GM10266 (cell line): ENCODE measurements around the gene PPP1R37.

Source experiments
- DNase-seq: peaks from one replicate; pipeline ENCODE4 v3.0.0; 2012; ENCODE audit errors: extremely low spot score
- CTCF ChIP-seq: IDR thresholded peaks from 2 replicates; pipeline ENCODE4 v1.5.1; 2012; ENCODE audit warnings: mild to moderate bottlenecking, low read depth; ENCODE audit not compliant: control insufficient read depth, insufficient read depth; ENCODE audit errors: missing control alignments

PPP1R37 gene

GRCh38 chr19:45135176-45135885 lies 42.4 kb downstream of the PPP1R37 start:
- DNase-seq: no peak
- TF ChIP-seq CTCF: no peak

- TF ChIP-seq CTCF: no peak
- DNase-seq: peak; percentile 70
Measured at GRCh38 chr19:45136507-45137178, 43.7 kb downstream of the PPP1R37 start.

- TF ChIP-seq CTCF: peak; percentile 35
- DNase-seq: peak; percentile 85
Measured at GRCh38 chr19:45137179-45137761, 44.3 kb downstream of the PPP1R37 start.

- peak; percentile 21 for DNase-seq
- TF ChIP-seq CTCF: no peak
Measured at GRCh38 chr19:45138303-45138751, 45.3 kb downstream of the PPP1R37 start.

GRCh38 chr19:45139286-45140143 lies 46.5 kb downstream of the PPP1R37 start:
- no peak for TF ChIP-seq CTCF
- DNase-seq: peak; percentile 21

GRCh38 chr19:45140144-45140503 lies 47.1 kb downstream of the PPP1R37 start:
- no peak for DNase-seq
- no peak for TF ChIP-seq CTCF
